GM12873 (cell line): ENCODE results near the gene FOXJ1.
A peak's percentile ranks its signal among the peaks of the same experiment; 100 is the strongest.

Source experiments
- CTCF ChIP-seq: IDR thresholded peaks from 2 replicates; pipeline ENCODE4 v1.5.1; 2012; ENCODE audit warnings: low read depth, mild to moderate bottlenecking, moderate library complexity, low read length, control low read depth; ENCODE audit not compliant: insufficient read depth; ENCODE audit errors: missing control alignments

Gene FOXJ1

GRCh38 chr17:76146053-76146851 is 5.2 kb upstream of the FOXJ1 start:
- TF ChIP-seq CTCF: no peak

GRCh38 chr17:76145231-76146052 is 4.4 kb upstream of the FOXJ1 start:
- TF ChIP-seq CTCF: peak; percentile 1

- no peak for TF ChIP-seq CTCF
Observed at GRCh38 chr17:76142585-76143041, 1.6 kb upstream of the FOXJ1 start.

GRCh38 chr17:76142039-76142584 is 1.1 kb upstream of the FOXJ1 start:
- no peak for TF ChIP-seq CTCF

- no peak for TF ChIP-seq CTCF
Observed at GRCh38 chr17:76140661-76141211, 309 bp downstream of the FOXJ1 start.

GRCh38 chr17:76139801-76140660 is 1.0 kb downstream of the FOXJ1 start:
- TF ChIP-seq CTCF: peak; percentile 27
